EH (cell line): Measurements from ENCODE around the gene UQCRH.

Source experiments
- DNase-seq: peaks from one replicate; pipeline ENCODE4 v3.0.0-alpha.2; 2015; ENCODE audit warnings: low read depth

Gene UQCRH

GRCh38 chr1:46303038-46303871, at the start of gene UQCRH, which contains the start of gene LRRC41:
Gene UQCRH (plus strand): TSS chr1:46303698. CDS start chr1:46303767, 69 bp downstream.
Gene LRRC41 (minus strand): TSS chr1:46303616. CDS start chr1:46303322, 294 bp downstream.
- peak; percentile 97 for DNase-seq

- DNase-seq: no peak
These were observed 48.8 kb upstream of the UQCRH start for GRCh38 chr1:46254668-46255067.

- no peak for DNase-seq
These were observed 47.0 kb upstream of the UQCRH start for GRCh38 chr1:46256523-46256922.

- DNase-seq: no peak
These were observed 41.0 kb upstream of the UQCRH start for GRCh38 chr1:46262508-46262907.

- DNase-seq: no peak
These were observed 40.4 kb upstream of the UQCRH start for GRCh38 chr1:46263146-46263545.

GRCh38 chr1:46268578-46268977, 34.9 kb upstream of the UQCRH start:
- DNase-seq: no peak

GRCh38 chr1:46274225-46275029, 29.1 kb upstream of the UQCRH start:
- no peak for DNase-seq

GRCh38 chr1:46275030-46275337, 28.5 kb upstream of the UQCRH start:
- DNase-seq: no peak

GRCh38 chr1:46277658-46278373, 25.7 kb upstream of the UQCRH start:
- DNase-seq: no peak

GRCh38 chr1:46278807-46279206, 24.7 kb upstream of the UQCRH start:
- DNase-seq: no peak

- DNase-seq: no peak
These were observed 23.4 kb upstream of the UQCRH start for GRCh38 chr1:46280092-46280491.

GRCh38 chr1:46281021-46281420, 22.5 kb upstream of the UQCRH start:
- DNase-seq: no peak

GRCh38 chr1:46284058-46284457, 19.4 kb upstream of the UQCRH start:
- DNase-seq: no peak

- peak; percentile 25 for DNase-seq
These were observed 18.6 kb upstream of the UQCRH start for GRCh38 chr1:46284597-46285564.

GRCh38 chr1:46285730-46286477, 17.6 kb upstream of the UQCRH start:
- DNase-seq: no peak

- DNase-seq: peak; percentile 89
These were observed 14.9 kb upstream of the UQCRH start for GRCh38 chr1:46288485-46289133.

- DNase-seq: no peak
These were observed 14.4 kb upstream of the UQCRH start for GRCh38 chr1:46289134-46289494.

GRCh38 chr1:46289976-46290375, 13.5 kb upstream of the UQCRH start:
- DNase-seq: no peak

GRCh38 chr1:46295306-46295705, 8.2 kb upstream of the UQCRH start:
- no peak for DNase-seq

- no peak for DNase-seq
These were observed 5.1 kb upstream of the UQCRH start for GRCh38 chr1:46298387-46298786.
